GM21390 (cell line): Measurements from ENCODE around the gene SAPCD1.
"Not testable (repeated sequence)": the region's sequence is repeated elsewhere in the genome, so short reads cannot be mapped to it uniquely, and the experiment has no call there.

Source experiments
- ATAC-seq: cut with Tn5 transposase; IDR thresholded peaks from one replicate; pipeline ENCODE4 v1.9.1; 2021; ENCODE audit not compliant: unreplicated experiment

The SAPCD1 gene

DNA sequence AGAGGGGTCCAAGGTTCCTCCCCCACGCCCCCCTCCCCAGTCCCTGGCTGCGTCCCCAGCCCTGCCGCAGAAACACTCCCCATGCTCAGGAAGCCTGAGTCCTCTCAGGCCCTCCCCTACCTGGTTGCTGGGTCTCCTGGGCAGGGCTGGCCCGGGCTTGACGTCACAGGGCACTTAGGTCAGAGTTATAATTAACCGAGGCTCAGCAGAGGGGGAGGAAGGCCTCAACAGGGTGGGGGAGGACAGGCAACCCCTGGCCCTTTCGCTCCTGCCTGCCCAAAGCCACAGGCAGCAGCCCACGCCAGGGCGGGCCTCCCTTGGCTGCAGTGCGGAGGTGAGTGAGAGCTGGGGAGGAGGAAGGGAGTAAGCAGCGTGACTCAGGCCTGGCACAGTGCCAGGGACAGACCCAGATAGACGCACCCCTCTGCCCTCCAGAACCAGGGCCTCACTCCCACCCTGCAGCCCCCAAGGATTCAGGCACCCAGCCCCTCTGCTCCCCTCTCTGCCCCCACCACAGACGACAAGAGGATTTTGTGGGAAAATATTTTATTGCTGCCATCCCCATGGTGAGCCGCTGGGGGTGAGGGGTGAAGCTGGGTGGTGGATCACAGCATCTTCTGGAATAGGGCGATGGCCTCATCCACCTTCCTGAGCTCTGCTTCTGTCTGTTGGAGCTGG is 14.7 kb downstream of the SAPCD1 start, which contains the start of gene VWA7:
Gene VWA7 (minus strand): TSS at position 340 of the 678 bp plus-strand sequence. CDS start 549 bp downstream, outside the sequence.
- ATAC-seq, result no peak

- ATAC-seq, result no peak
Measured at GRCh38 chr6:31777667-31778050, 15.2 kb downstream of the SAPCD1 start.

- no peak for ATAC-seq
Measured at GRCh38 chr6:31778193-31778592, 15.7 kb downstream of the SAPCD1 start.

DNA sequence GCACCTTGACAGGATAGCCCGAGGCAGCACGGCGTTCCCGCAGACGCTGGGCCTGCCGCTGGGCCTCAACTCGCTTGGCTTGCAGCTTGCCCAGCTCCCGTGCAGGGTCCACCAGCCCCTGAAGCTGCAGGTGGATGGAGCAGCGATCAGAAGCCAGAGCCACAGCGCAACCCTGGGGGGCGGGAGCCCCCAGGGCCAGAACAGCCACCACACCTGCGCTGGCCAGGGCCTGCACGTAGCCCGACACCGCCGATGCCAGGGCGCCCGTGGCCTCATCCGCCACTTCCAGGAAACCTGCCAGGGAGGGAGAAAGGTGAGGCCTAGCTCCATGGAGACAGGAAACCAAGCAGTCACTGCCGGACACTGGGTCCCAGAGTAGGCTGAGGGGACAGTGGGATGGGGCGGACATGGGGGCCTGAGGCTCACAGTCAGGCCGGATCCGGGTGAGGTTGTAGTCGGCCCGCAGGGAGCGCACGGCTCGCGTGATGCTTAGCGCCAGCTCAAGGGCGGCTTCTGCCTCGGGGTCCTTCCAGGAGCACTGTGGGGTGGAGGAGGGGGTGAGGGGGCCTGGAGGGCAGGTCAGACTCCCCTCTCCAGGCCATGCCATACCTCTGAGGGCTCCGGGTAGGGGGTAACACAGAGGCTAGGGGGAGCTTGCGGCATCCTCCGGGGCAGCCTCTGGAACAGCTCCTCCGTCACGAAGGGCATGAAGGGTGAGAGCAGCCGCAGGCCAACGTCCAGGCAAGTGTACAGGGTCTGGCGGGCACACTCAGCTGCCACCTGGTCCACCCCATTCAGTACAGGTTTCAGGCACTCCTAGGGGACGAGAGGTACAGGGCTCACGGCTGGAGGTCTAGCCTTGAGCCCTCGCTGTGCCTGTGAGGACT is 16.8 kb downstream of the SAPCD1 start:
- no peak for ATAC-seq

DNA sequence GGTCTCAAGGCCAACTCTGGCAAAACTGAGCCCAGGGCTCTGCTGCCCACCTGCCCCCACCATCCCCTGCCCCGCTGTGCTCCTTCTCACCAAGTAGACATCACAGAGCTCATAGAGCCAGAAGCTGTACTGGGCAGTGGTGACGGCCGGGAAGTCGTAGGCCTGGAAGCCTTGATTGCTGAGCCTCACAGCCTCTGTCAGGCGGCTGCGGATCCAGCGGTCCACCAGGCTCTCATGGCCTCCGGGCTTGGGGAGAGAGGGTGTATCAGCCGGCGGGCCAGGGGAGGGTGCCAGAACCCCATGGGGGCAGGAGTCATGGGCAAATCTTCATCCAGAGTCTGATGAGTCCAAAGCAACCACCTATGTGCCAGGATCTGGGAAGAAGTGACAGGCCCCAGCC is 17.5 kb downstream of the SAPCD1 start:
- ATAC-seq, result no peak

DNA sequence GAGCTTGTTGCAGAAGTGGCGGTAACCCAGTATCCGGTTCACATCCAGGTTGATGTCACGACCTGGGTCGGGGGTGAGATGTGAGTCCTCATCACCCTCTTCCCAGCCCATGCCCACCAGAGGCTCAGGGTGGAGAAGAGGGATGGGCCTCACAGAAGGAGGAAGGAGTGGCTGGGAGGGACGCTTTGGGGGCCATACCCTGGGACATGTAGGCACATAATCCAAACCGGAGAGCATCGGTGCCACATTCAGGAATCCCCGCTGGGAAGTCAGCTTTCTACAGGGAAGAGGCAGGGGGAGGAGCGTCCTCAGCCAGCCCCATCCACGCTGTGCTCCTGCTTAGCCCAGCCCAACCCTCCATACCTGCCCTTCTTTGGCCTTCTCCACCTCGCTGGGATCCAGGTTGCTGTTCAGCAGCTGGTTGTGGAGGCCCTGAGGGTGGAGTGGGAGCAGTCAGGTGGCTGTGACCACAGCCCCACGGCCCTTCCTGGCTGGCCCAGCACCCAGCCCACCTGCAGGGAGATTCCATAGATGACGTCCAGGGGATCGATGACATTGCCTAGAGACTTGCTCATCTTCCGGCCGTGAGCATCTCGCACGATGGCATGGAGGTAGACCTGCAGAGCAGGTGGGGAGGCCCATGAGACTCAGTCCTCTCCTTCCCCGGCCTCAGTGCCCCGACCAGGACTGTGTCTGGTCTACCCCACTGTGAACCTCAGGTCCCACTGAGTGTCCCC is 18.2 kb downstream of the SAPCD1 start:
- ATAC-seq, result no peak

DNA sequence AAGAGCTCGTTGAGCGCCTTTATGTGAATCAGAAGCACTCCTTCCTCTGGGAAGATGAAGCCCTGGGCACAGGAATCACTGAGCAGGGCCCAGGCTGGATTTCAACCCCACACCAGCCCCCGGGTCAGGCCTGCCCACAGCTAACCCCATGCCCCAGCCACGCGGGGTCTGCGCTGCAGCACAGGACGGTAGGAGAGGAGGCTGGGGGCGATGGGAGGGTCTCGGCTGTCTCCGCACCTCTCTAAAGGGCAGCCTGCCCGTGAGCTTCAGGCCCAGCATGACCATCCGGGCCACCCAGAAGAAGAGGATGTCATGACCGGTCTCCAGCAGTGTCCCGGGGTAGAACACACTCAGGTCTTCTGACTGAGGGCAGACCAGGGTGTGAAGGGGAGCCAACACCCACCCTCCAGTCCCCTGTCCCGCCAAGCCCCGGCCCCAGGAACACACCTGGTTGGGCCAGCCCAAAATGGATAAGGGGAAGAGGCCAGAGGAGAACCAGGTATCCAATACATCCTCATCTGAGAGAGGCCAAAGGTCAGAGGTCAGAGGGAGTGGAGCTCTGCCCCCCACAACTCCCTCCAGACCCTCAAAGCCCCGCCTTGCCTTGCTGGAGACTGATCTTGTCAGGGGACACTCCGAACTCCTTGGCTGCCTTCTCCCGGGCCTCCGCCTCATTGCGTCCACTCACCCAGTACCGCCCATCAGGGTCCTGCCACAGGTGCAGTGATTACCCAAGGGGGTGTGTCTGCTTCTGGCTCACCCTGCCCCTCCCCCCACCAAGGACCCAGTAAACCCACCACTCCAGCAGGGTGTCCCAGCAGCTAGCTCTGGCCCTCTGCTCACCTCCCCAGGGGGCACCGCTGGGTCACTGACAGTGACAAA is 19.0 kb downstream of the SAPCD1 start:
- no peak for ATAC-seq

DNA sequence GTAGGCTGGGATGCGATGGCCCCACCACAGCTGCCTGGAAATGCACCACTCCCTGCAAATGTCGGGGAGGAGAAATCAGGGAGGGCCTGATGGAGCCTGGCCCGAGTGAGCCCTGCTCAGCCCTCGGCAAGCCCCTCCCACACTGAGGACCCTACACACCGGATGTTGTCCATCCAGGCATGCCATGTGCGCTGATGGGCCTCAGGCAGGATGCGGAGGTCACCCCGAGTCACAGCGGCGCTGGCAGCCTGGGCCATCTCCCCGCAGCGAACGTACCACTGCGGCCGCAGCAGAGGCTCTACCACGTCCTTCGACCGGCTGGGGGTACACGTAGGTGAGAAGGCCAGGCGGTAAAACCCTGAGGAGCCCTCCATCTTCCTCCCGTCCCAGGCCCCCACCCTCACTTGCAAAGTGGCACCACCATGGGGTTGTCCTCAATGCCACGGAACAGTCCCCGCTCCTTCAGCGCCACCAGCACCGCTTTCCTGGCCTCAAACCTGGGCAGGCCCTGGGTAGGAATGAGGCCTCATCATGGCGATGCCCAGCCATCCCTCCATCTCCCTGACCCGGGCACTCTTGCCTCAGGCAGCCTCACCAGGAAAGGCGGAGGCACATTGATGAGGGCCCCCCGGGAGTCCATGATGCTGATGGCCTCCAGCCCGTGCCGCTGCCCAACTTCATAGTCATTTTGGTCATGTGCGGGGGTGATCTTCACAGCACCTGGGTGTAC is 19.8 kb downstream of the SAPCD1 start:
- no peak for ATAC-seq

DNA sequence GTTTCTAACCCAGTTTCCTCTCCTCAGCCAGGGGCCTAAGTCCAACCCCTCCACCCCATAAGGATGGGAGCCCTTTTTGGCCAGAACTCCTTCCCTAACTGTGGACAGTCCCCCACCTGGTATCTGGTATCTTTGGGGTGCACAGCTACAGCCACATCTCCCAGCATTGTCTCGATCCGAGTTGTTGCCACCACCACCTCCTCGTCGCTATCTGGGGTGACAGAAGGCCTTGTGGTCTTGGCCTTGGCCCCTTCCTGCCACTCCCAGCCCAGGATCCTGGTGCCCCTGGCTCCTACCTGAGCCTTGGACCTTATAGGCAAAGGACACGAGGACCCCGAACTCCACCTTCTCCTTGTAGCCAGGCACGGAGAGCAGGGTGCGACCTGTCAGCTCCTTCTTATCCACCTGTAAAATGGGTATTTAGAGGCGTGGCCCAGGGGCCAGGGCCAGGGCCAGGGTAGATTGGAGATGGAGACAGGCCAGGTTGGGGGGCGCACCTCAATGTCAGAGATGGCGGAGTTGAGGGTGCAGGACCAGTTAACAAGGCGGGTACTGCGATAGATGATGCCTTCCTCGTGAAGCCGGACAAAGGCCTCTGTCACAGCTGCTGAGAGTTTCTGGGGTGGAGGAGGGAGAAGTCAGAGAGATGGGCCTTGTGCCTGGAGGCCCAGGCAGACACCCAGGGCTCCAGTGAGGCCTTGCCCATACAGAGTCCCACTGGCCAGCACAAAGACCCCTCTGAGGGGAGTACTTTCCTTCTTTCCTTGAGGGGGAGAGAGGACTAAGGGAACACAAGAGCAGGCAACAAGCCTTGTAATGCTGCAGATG is 21.9 kb downstream of the SAPCD1 start:
- no peak for ATAC-seq

GRCh38 chr6:31785475-31785874 is 23.0 kb downstream of the SAPCD1 start:
- no peak for ATAC-seq

GRCh38 chr6:31791324-31792089 is 29.1 kb downstream of the SAPCD1 start:
- no peak for ATAC-seq

DNA sequence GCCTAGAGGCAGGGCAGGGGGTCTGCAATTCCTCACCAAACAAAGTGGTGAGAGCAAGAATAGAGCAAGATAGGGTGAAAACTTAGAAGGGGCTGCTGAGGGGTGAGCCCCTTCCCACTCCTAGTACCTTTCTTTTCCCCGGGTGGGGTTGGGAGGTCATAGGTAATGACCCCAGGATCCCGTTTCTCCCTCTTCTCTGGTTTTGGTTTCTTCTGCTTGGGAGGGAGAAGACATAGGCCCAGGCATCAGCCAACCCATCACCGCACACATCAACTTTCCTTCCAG is 29.6 kb downstream of the SAPCD1 start:
- no peak for ATAC-seq

DNA sequence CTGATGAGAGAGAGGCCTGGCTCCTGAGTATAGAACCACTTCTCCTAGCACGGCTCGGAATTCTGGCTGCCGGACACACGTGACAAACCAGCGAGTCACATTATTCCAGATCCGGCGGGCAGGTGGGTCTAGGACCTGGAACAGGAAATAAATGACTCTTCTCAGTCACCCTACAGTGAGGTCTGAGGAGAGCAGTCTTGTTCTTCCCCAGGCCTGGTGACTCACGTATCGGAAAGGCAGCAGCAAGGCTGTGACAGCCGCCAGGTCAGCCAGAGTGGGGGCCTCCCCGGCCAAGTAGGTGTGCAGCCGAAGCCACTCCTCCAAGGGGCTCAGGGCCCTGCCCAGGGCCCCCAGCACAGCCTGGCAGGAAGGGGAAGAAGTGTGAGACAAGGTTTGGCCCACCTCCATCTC is 30.3 kb downstream of the SAPCD1 start:
- no peak for ATAC-seq

GRCh38 chr6:31793927-31794245 is 31.4 kb downstream of the SAPCD1 start:
- ATAC-seq, result not testable (repeated sequence)

GRCh38 chr6:31794294-31794865 is 31.9 kb downstream of the SAPCD1 start:
- ATAC-seq, result no peak

GRCh38 chr6:31794866-31795615 is 32.6 kb downstream of the SAPCD1 start:
- ATAC-seq, result peak; percentile 20

DNA sequence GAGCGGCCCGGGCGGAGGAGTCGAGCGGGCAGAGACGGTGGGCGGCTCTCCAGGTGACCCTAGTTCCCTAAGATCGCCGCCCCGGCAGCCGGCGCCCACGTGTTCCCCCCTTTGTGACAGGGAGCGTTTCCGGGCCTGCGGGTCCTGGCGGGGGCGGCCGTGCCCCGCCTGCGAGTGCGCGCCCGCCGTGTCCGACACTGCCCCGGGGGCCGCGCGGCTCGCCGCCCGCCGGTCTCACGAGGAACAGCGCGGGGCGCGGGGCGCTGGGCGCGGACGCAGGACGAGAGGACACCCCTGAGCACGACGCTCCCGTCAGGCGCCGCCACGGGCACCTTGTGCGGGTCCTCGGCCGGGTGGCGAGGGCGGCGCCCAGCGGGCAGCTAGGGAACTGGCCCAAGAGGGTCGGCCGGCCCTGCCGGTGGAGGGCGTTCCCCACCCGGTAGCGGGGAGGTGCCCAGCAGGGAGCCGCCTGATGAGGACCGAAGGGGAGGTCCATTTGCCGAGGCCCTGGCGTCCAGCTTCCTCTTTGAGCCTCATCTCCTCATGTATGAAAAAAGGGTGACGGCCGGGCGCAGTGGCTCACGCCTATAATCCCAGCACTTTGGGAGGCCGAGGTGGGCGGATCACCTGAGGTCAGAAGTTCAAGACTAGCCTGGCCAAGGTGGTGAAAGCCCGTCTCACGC is 33.3 kb downstream of the SAPCD1 start, which contains the start of gene VARS1:
Gene VARS1 (minus strand): TSS at position 137 of the 683 bp plus-strand sequence. CDS start 535 bp downstream, outside the sequence.
- ATAC-seq, result peak; percentile 78
